CD14-positive monocyte (primary cell): Measurements from ENCODE around the gene GLB1L3. TPM values are rescaled to one million over a fixed set of nuclear protein-coding genes. Genes with fewer than 3 reads are reported as not detected.
A peak's percentile ranks its signal among the peaks of the same experiment; 100 is the strongest.

Experiments used
- DNase-seq, 3 donors: peaks; one replicate each; pipeline ENCODE4 v3.0.0-alpha.2; 2011 to 2022
- H2AFZ ChIP-seq: 2 replicates; pipeline ENCODE4 v1.6.0; 2012; ENCODE audit warnings: mild to moderate bottlenecking, low read depth, low read length, inconsistent platforms; ENCODE audit not compliant: insufficient read depth, poor library complexity, severe bottlenecking
- H3K27ac ChIP-seq, 2 donors: 1 replicate in 1 of 2; 2 replicates in 1 of 2; pipeline ENCODE4 v1.5.1; 2012 to 2013; ENCODE audit warnings: low read length in 2 of 2, control low read depth in 1 of 2, inconsistent platforms in 1 of 2, low read depth in 1 of 2, mild to moderate bottlenecking in 1 of 2
- H3K27me3 ChIP-seq, 2 donors: one replicate each; pipeline versions ENCODE4 v1.6.0 to v1.6.1; 2011 to 2013; ENCODE audit warnings: low read length in 2 of 2; ENCODE audit not compliant: control insufficient read depth in 2 of 2, insufficient read depth in 2 of 2
- H3K36me3 ChIP-seq, 2 donors: replicated peaks in 1 of 2; 1 replicate in 1 of 2; 2 replicates in 1 of 2; pipeline versions ENCODE4 v1.5.1 to v1.6.1; 2012 to 2013; ENCODE audit warnings: low read length in 2 of 2, control low read depth in 1 of 2, inconsistent platforms in 1 of 2, mild to moderate bottlenecking in 1 of 2; ENCODE audit not compliant: insufficient read depth in 2 of 2, control insufficient read depth in 1 of 2
- H3K4me1 ChIP-seq, 2 donors: 1 replicate in 1 of 2; 2 replicates in 1 of 2; pipeline versions ENCODE4 v1.5.1 to v1.6.1; 2012 to 2013; ENCODE audit warnings: low read length in 2 of 2, control low read depth in 1 of 2, inconsistent platforms in 1 of 2, mild to moderate bottlenecking in 1 of 2, moderate library complexity in 1 of 2; ENCODE audit not compliant: insufficient read depth in 2 of 2, control insufficient read depth in 1 of 2
- H3K4me2 ChIP-seq: replicated peaks from 2 replicates; pipeline ENCODE3; 2012; ENCODE audit warnings: low read length, moderate library complexity, mild to moderate bottlenecking; ENCODE audit not compliant: poor library complexity, severe bottlenecking; ENCODE audit errors: extremely low read depth
- H3K4me3 ChIP-seq, 3 experiments: fragments of 200-600 bp in 1 of 3; sonication (generic) in 1 of 3; replicated peaks in 1 of 3; 1 replicate in 2 of 3; 2 replicates in 1 of 3; pipeline ENCODE4 v1.5.1; 2011 to 2013; ENCODE audit warnings: low read length in 3 of 3, mild to moderate bottlenecking in 3 of 3, control low read depth in 2 of 3, low read depth in 2 of 3, inconsistent platforms in 1 of 3, moderate library complexity in 1 of 3
- H3K79me2 ChIP-seq: 2 replicates; pipeline ENCODE4 v1.6.0; 2012; ENCODE audit warnings: mild to moderate bottlenecking, control low read depth, inconsistent platforms, low read length, moderate library complexity; ENCODE audit not compliant: insufficient read depth
- H3K9ac ChIP-seq: 2 replicates; pipeline ENCODE4 v1.6.0; 2017; ENCODE audit warnings: low read length, mild to moderate bottlenecking; ENCODE audit not compliant: insufficient read depth, poor library complexity, severe bottlenecking
- H3K9me3 ChIP-seq, 2 donors: replicated peaks in 1 of 2; 1 replicate in 1 of 2; 2 replicates in 1 of 2; pipeline versions ENCODE4 v1.5.1 to v1.6.1; 2012 to 2013; ENCODE audit warnings: low read length in 2 of 2, control low read depth in 1 of 2; ENCODE audit not compliant: control insufficient read depth in 1 of 2, insufficient read depth in 1 of 2
- H4K20me1 ChIP-seq: 2 replicates; pipeline ENCODE4 v1.6.0; 2012; ENCODE audit warnings: mild to moderate bottlenecking, low read length, control low read depth, moderate library complexity; ENCODE audit not compliant: insufficient read depth
- H3K27ac Mint-ChIP-seq, 7 donors: one replicate each; pipeline ENCODE4 v1.8.0; 2020; ENCODE audit warnings: mild to moderate bottlenecking in 7 of 7, mixed read lengths in 7 of 7, moderate library complexity in 6 of 7, inconsistent platforms in 2 of 7
- H3K27me3 Mint-ChIP-seq, 3 donors: one replicate each; pipeline ENCODE4 v1.8.0; 2021 to 2022; ENCODE audit warnings: low read depth in 3 of 3, mild to moderate bottlenecking in 3 of 3, mixed read lengths in 3 of 3, moderate library complexity in 3 of 3, inconsistent platforms in 1 of 3
- H3K36me3 Mint-ChIP-seq, 2 donors: one replicate each; pipeline ENCODE4 v1.8.0; 2020; ENCODE audit warnings: mixed read lengths in 2 of 2, inconsistent platforms in 1 of 2, mild to moderate bottlenecking in 1 of 2
- H3K4me1 Mint-ChIP-seq: one replicate; pipeline ENCODE4 v1.8.0; 2020; ENCODE audit warnings: mild to moderate bottlenecking, mixed read lengths
- H3K4me3 Mint-ChIP-seq, 2 donors: one replicate each; pipeline ENCODE4 v1.8.0; 2020; ENCODE audit warnings: mild to moderate bottlenecking in 2 of 2, mixed read lengths in 2 of 2, moderate library complexity in 1 of 2
- H3K9me3 Mint-ChIP-seq, 7 donors: one replicate each; pipeline ENCODE4 v1.8.0; 2020 to 2022; ENCODE audit warnings: mixed read lengths in 7 of 7, mild to moderate bottlenecking in 6 of 7, moderate library complexity in 6 of 7, inconsistent platforms in 2 of 7
- CTCF ChIP-seq: fragments of 200-600 bp; IDR thresholded peaks from one replicate; pipeline ENCODE4 v1.8.0; 2022; ENCODE audit warnings: antibody characterized with exemption, mild to moderate bottlenecking
- WGBS: methylation state at CpG from one replicate; pipeline ENCODE4 v1.1.5; 2013; ENCODE audit warnings: missing lambda C conversion rate; ENCODE audit not compliant: insufficient coverage; 5-methylcytosine and 5-hydroxymethylcytosine counted together
- intact Hi-C, 2 donors: fragments of 100-400 bp; cut with micrococcal nuclease; formaldehyde crosslinking; loops; one replicate each; pipeline versions ENCODE4 v1.15.0 to v1.15.1; 2023
- polyA plus RNA-seq, 3 donors: library from polyadenylated mRNA; depleted of rRNA in 1 of 3; unstranded in 2 of 3; stranded (reverse) in 1 of 3; fragments of 300-500 nt in 2 of 3; fragments of >200 nt in 1 of 3; fragmentation: Illumina TruSeq in 2 of 3; gene quantifications; 1 replicate in 2 of 3; 2 replicates in 1 of 3; pipeline ENCODE4 v1.2.3, GENCODE V29; 2012 to 2021

The GLB1L3 gene
- polyA plus RNA-seq, 3 donors: not detected

GRCh38 chr11:134260503-134260902 lies 15.7 kb upstream of the GLB1L3 start:
- Mint-ChIP-seq H3K27me3 (peaks cover 21 to 39% (median 28%) of the 10 kb centered on the region in 3 donors), H3K4me1 (peaks cover 30% of the 10 kb centered on the region), H3K4me3 (peak overlapping the region in 1 of 2 donors; percentile 62), H3K36me3 (peaks cover 80 to 82% of the 10 kb centered on the region in 2 donors), H3K9me3 (no peaks in the 10 kb centered on the region), H3K27ac (peak overlapping the region in 1 of 7 donors; percentile 20)
- intact Hi-C loops: no loop called here
- Histone ChIP-seq H3K36me3 (peaks cover 38 to 77% of the 10 kb centered on the region in 2 donors), H3K27ac (no peak overlapping the region), H3K79me2 (peaks cover 2% of the 10 kb centered on the region), H2AFZ (no peak overlapping the region), H3K9me3 (no peaks in the 10 kb centered on the region), H3K27me3 (peaks cover 0 to 42% of the 10 kb centered on the region in 2 donors), H3K4me1 (peaks cover 10 to 16% of the 10 kb centered on the region in 2 donors), H4K20me1 (peaks cover 6% of the 10 kb centered on the region), H3K9ac (no peak overlapping the region), H3K4me3 (no peak overlapping the region), H3K4me2 (no peak overlapping the region)
- no peak for DNase-seq
- no peak for TF ChIP-seq CTCF

- no peak overlapping the region for H3K27ac Mint-ChIP-seq
- 83% methylated on average over 16 of the region's 16 CpGs for WGBS
- Histone ChIP-seq H3K4me3 (no peak overlapping the region), H3K9me3 (no peaks in the 10 kb centered on the region), H4K20me1 (peaks cover 6% of the 10 kb centered on the region), H3K79me2 (no peaks in the 10 kb centered on the region), H3K27me3 (peaks cover 0 to 42% of the 10 kb centered on the region in 2 donors), H3K36me3 (peaks cover 38 to 77% of the 10 kb centered on the region in 2 donors), H2AFZ (no peak overlapping the region), H3K4me1 (peaks cover 10 to 19% of the 10 kb centered on the region in 2 donors), H3K27ac (no peak overlapping the region), H3K4me2 (no peak overlapping the region), H3K9ac (no peak overlapping the region)
- DNase-seq: no peak
- no peak overlapping the region for H3K4me3 Mint-ChIP-seq
- no peaks in the 10 kb centered on the region for H3K9me3 Mint-ChIP-seq
- intact Hi-C loops: no loop called here
- peaks cover 25 to 43% (median 28%) of the 10 kb centered on the region in 3 donors for H3K27me3 Mint-ChIP-seq
- peaks cover 31% of the 10 kb centered on the region for H3K4me1 Mint-ChIP-seq
- no peak for TF ChIP-seq CTCF
- H3K36me3 Mint-ChIP-seq: peaks cover 81 to 87% of the 10 kb centered on the region in 2 donors
Observed at GRCh38 chr11:134260983-134261382, 15.2 kb upstream of the GLB1L3 start.
